ENCODE results near the gene PCOLCE2.

DNA sequence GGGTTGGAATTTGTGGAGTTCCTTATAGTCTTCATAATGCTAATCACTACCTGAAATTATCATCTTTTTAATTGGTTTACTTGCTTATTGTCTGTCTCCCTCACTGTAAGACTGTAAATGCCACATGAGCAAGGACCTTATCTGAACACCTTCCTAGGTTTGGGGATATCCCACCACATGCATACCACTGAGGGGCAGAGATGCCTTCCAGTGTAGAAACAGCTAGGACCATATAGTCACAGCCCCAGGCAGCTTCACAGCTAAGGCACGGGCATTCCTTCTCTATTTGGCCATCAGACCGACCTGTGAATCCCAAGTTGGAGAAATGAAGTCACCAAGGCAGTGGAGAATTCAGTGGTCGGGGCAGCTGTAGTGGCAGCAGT, 46.0 kb upstream of the PCOLCE2 start:
- TF ChIP-seq CTCF (IDR thresholded peaks at IDR 0.05; ENCODE audit: low read depth, low read length) (no peak), EZH2phosphoT487 (IDR thresholded peaks at IDR 0.05; ENCODE audit: low read depth) (no peak)

Data from OCI-LY3 (cell line).